T-helper 1 cell treated with Interleukin-12 subunit alpha and Interleukin-12 subunit beta and Interleukin-4 antibody, amounts not matched to agents 30 ng/mL and 1 ng/mL, for 36 hours (primary cell): ENCODE measurements around the gene SMIM29. TPM values are rescaled to one million over a fixed set of nuclear protein-coding genes. Genes with fewer than 3 reads are reported as not detected.

Experiments used
- total RNA-seq: library from RNA; stranded (reverse); gene quantifications from 2 replicates; pipeline ENCODE4 v1.2.3, GENCODE V29; 2022

The SMIM29 gene
- total RNA-seq, 1 donor from 2014 or later, result 31.4 TPM

Other genes starting within 250 kb of the SMIM29 start
- not detected in 2 replicates for gene GRM4, start 102.9 kb downstream of the SMIM29 start, total RNA-seq
- gene HMGA1, start 12.1 kb downstream of the SMIM29 start, total RNA-seq, result 181 and 183 TPM in 2 replicates
- gene NUDT3, start 143.7 kb upstream of the SMIM29 start, total RNA-seq, result 13.4 and 14.1 TPM in 2 replicates
- 1,273 and 1,275 TPM in 2 replicates for gene RPS10, start 177.1 kb upstream of the SMIM29 start, total RNA-seq
- gene PACSIN1, start 217.1 kb upstream of the SMIM29 start, total RNA-seq, result 0.78 and 1.3 TPM in 2 replicates